Measurements from ENCODE around the gene THEM5. TPM values are rescaled to one million over a fixed set of nuclear protein-coding genes. Genes with fewer than 3 reads are reported as not detected.

Gene THEM5
- total RNA-seq, 1 experiment from 2014 or later, result not detected

GRCh38 chr1:151816548-151817352 lies 36.8 kb downstream of the THEM5 start:
- peaks cover 2% of the 10 kb centered on the region for H3K9me3 ChIP-seq
- H3K36me3 ChIP-seq, result no peaks in the 10 kb centered on the region
- H3K4me3 ChIP-seq, result no peak overlapping the region
- H3K27me3 ChIP-seq, result no peaks in the 10 kb centered on the region
- DNase-seq, result no peak

- Histone ChIP-seq H3K9me3 (no peaks in the 10 kb centered on the region), H3K36me3 (no peaks in the 10 kb centered on the region), H3K27me3 (no peaks in the 10 kb centered on the region), H3K4me3 (no peak overlapping the region)
- DNase-seq, result no peak
Measured at GRCh38 chr1:151815716-151816327, 37.7 kb downstream of the THEM5 start.

- no peaks in the 10 kb centered on the region for H3K9me3 ChIP-seq
- DNase-seq, result no peak
- H3K4me3 ChIP-seq, result no peak overlapping the region
- H3K27me3 ChIP-seq, result no peaks in the 10 kb centered on the region
- H3K36me3 ChIP-seq, result no peaks in the 10 kb centered on the region
Measured at GRCh38 chr1:151814971-151815545, 38.5 kb downstream of the THEM5 start.

- DNase-seq, result no peak
- Histone ChIP-seq H3K9me3 (no peaks in the 10 kb centered on the region), H3K27me3 (no peaks in the 10 kb centered on the region)
Measured at GRCh38 chr1:151814426-151814825, 39.1 kb downstream of the THEM5 start.

GRCh38 chr1:151813271-151813977 lies 40.1 kb downstream of the THEM5 start:
- no peak for DNase-seq
- no peaks in the 10 kb centered on the region for H3K9me3 ChIP-seq
- no peak overlapping the region for H3K4me3 ChIP-seq
- no peaks in the 10 kb centered on the region for H3K36me3 ChIP-seq
- H3K27me3 ChIP-seq, result no peaks in the 10 kb centered on the region

More at GRCh38 chr1:151814426-151814825, 39.1 kb downstream of the THEM5 start:
- no peaks in the 10 kb centered on the region for H3K36me3 ChIP-seq
- no peak overlapping the region for H3K4me3 ChIP-seq

- H3K9me3 ChIP-seq, result no peaks in the 10 kb centered on the region
- no peaks in the 10 kb centered on the region for H3K27me3 ChIP-seq
- no peak overlapping the region for H3K4me3 ChIP-seq
- no peak for DNase-seq
- no peaks in the 10 kb centered on the region for H3K36me3 ChIP-seq
Measured at GRCh38 chr1:151811181-151811580, 42.3 kb downstream of the THEM5 start.

- Histone ChIP-seq H3K27me3 (no peaks in the 10 kb centered on the region), H3K4me3 (no peak overlapping the region), H3K36me3 (no peaks in the 10 kb centered on the region), H3K9me3 (no peaks in the 10 kb centered on the region)
- DNase-seq, result no peak
Measured at GRCh38 chr1:151809985-151810556, 43.4 kb downstream of the THEM5 start.

GRCh38 chr1:151809290-151809984 lies 44.1 kb downstream of the THEM5 start:
- H3K27me3 ChIP-seq, result no peaks in the 10 kb centered on the region
- DNase-seq, result no peak
- H3K36me3 ChIP-seq, result no peaks in the 10 kb centered on the region
- no peak overlapping the region for H3K4me3 ChIP-seq
- no peaks in the 10 kb centered on the region for H3K9me3 ChIP-seq

- H3K4me3 ChIP-seq, result no peak overlapping the region
- no peak for DNase-seq
- no peaks in the 10 kb centered on the region for H3K36me3 ChIP-seq
- no peaks in the 10 kb centered on the region for H3K9me3 ChIP-seq
- H3K27me3 ChIP-seq, result no peaks in the 10 kb centered on the region
Measured at GRCh38 chr1:151807766-151808165, 45.7 kb downstream of the THEM5 start.

GRCh38 chr1:151807131-151807530 lies 46.4 kb downstream of the THEM5 start:
- no peak for DNase-seq
- no peaks in the 10 kb centered on the region for H3K27me3 ChIP-seq
- H3K9me3 ChIP-seq, result no peaks in the 10 kb centered on the region
- H3K4me3 ChIP-seq, result no peak overlapping the region
- no peaks in the 10 kb centered on the region for H3K36me3 ChIP-seq

GRCh38 chr1:151806170-151806569 lies 47.3 kb downstream of the THEM5 start:
- Histone ChIP-seq H3K9me3 (no peaks in the 10 kb centered on the region), H3K36me3 (no peaks in the 10 kb centered on the region), H3K4me3 (no peak overlapping the region), H3K27me3 (no peaks in the 10 kb centered on the region)
- DNase-seq, result no peak

GRCh38 chr1:151805066-151805820 lies 48.3 kb downstream of the THEM5 start, which contains the start of gene LINGO4:
Gene LINGO4, minus strand, starts transcription at chr1:151805419. Its CDS starts 2,715 bp downstream, at chr1:151802704.
- no peaks in the 10 kb centered on the region for H3K9me3 ChIP-seq
- no peak for DNase-seq
- H3K4me3 ChIP-seq, result no peak within 1 kb of the TSS
- peaks cover 3% of the 10 kb centered on the region; the same call in 1 of the 2 replicates for H3K27me3 ChIP-seq
- no peaks in the 10 kb centered on the region for H3K36me3 ChIP-seq

- Histone ChIP-seq H3K36me3 (no peaks in the 10 kb centered on the region), H3K4me3 (no peak overlapping the region), H3K9me3 (no peaks in the 10 kb centered on the region), H3K27me3 (peaks cover 12% of the 10 kb centered on the region; the same call in 1 of the 2 replicates)
- DNase-seq, result no peak
Measured at GRCh38 chr1:151803915-151804314, 49.6 kb downstream of the THEM5 start.

GRCh38 chr1:151803164-151803563 lies 50.3 kb downstream of the THEM5 start:
- Histone ChIP-seq H3K9me3 (no peaks in the 10 kb centered on the region), H3K36me3 (no peaks in the 10 kb centered on the region), H3K4me3 (no peak overlapping the region), H3K27me3 (peaks cover 15% of the 10 kb centered on the region)
- DNase-seq, result no peak

GRCh38 chr1:151802372-151802771 lies 51.1 kb downstream of the THEM5 start:
- H3K4me3 ChIP-seq, result no peak overlapping the region
- peaks cover 19% of the 10 kb centered on the region for H3K27me3 ChIP-seq
- H3K9me3 ChIP-seq, result no peaks in the 10 kb centered on the region
- DNase-seq, result no peak
- no peaks in the 10 kb centered on the region for H3K36me3 ChIP-seq

Data from MG63 (cell line).